Fibroblast of lung (primary cell): Measurements from ENCODE around the gene ESR2. TPM values are rescaled to one million over a fixed set of nuclear protein-coding genes. Genes with fewer than 3 reads are reported as not detected.

ENCODE experiments used
- DNase-seq, 2 donors: peaks; one replicate each; pipeline versions ENCODE4 v3.0.0 to v3.0.0-alpha.2; 2010; ENCODE audit warnings: low read depth in 2 of 2
- H2AFZ ChIP-seq: 2 replicates; pipeline ENCODE4 v1.5.1; 2012; ENCODE audit warnings: low read length, control low read depth, inconsistent platforms
- H3K27ac ChIP-seq: 2 replicates; pipeline ENCODE4 v1.5.1; 2011; ENCODE audit warnings: low read length, control low read depth; ENCODE audit not compliant: insufficient read depth
- H3K27me3 ChIP-seq: 2 replicates; pipeline ENCODE4 v1.5.1; 2011; ENCODE audit warnings: mild to moderate bottlenecking, low read length; ENCODE audit not compliant: control insufficient read depth, insufficient read depth
- H3K36me3 ChIP-seq: 2 replicates; pipeline ENCODE4 v1.5.1; 2011; ENCODE audit warnings: low read length; ENCODE audit not compliant: control insufficient read depth, insufficient read depth
- H3K4me1 ChIP-seq: 2 replicates; pipeline ENCODE4 v1.5.1; 2011; ENCODE audit warnings: low read length; ENCODE audit not compliant: control insufficient read depth, insufficient read depth; ENCODE audit errors: extremely low read depth
- H3K4me2 ChIP-seq: 2 replicates; pipeline ENCODE4 v1.5.1; 2011; ENCODE audit warnings: low read length, control low read depth; ENCODE audit not compliant: insufficient read depth; ENCODE audit errors: extremely low read depth
- H3K4me3 ChIP-seq, 4 experiments: fragments of 200-600 bp in 1 of 4; sonication (generic) in 1 of 4; replicated peaks in 1 of 4; 2 replicates each; pipeline ENCODE4 v1.5.1; 2011 to 2016; ENCODE audit warnings: low read length in 4 of 4, low read depth in 3 of 4, mild to moderate bottlenecking in 3 of 4, control low read depth in 2 of 4, inconsistent platforms in 1 of 4, mixed read lengths in 1 of 4; ENCODE audit not compliant: insufficient read depth in 1 of 4; ENCODE audit errors: control extremely low read depth in 1 of 4
- H3K79me2 ChIP-seq: 2 replicates; pipeline ENCODE4 v1.5.1; 2012; ENCODE audit warnings: mild to moderate bottlenecking, low read length, inconsistent platforms; ENCODE audit not compliant: control insufficient read depth, insufficient read depth
- H3K9ac ChIP-seq: 2 replicates; pipeline ENCODE4 v1.5.1; 2011; ENCODE audit warnings: mild to moderate bottlenecking, low read length, control low read depth; ENCODE audit not compliant: insufficient read depth
- H3K9me3 ChIP-seq: 2 replicates; pipeline ENCODE4 v1.5.1; 2012; ENCODE audit warnings: low read depth, low read length; ENCODE audit not compliant: control insufficient read depth, insufficient read depth
- H4K20me1 ChIP-seq: 2 replicates; pipeline ENCODE4 v1.5.1; 2011; ENCODE audit warnings: low read length; ENCODE audit not compliant: control insufficient read depth, insufficient read depth; ENCODE audit errors: extremely low read depth
- CTCF ChIP-seq, 2 donors: IDR thresholded peaks in 1 of 2; conservative IDR thresholded peaks in 1 of 2; 1 replicate in 1 of 2; 2 replicates in 1 of 2; pipeline ENCODE4 v1.5.1; 2011 to 2012; ENCODE audit warnings: low read length in 2 of 2, control low read depth in 1 of 2, inconsistent platforms in 1 of 2, low read depth in 1 of 2, mild to moderate bottlenecking in 1 of 2
- EZH2 ChIP-seq: IDR thresholded peaks from 2 replicates; pipeline ENCODE4 v1.5.1; 2012; ENCODE audit warnings: low read length, control low read depth, mild to moderate bottlenecking; ENCODE audit errors: missing control alignments
- polyA plus RNA-seq, 2 donors: library from polyadenylated mRNA; depleted of rRNA in 1 of 2; stranded (reverse) in 1 of 2; unstranded in 1 of 2; fragments of >200 nt; gene quantifications; 2 replicates each; pipeline ENCODE4 v1.2.1, GENCODE V29; 2011 to 2012; ENCODE audit warnings: missing spikeins in 1 of 2
- total RNA-seq: library from RNA; depleted of rRNA; stranded (reverse); fragments of >200 nt; gene quantifications from 2 replicates; pipeline ENCODE4 v1.2.1, GENCODE V29; 2014

The ESR2 gene
- total and polyA plus RNA-seq, 2 donors (not counting 1 experiment from before 2014, with no cell fraction given): 0.02 to 0.66 TPM

- no peaks in the 10 kb centered on the region for H4K20me1 ChIP-seq
Observed at GRCh38 chr14:64232095-64232838, 61.9 kb downstream of the ESR2 start.

GRCh38 chr14:64229489-64229888 lies 64.7 kb downstream of the ESR2 start:
- Histone ChIP-seq H3K27ac (no peak overlapping the region), H3K4me3 (no peak overlapping the region), H3K27me3 (no peaks in the 10 kb centered on the region), H3K4me2 (no peak overlapping the region), H3K79me2 (no peaks in the 10 kb centered on the region), H3K9ac (no peak overlapping the region), H3K4me1 (peaks cover 16% of the 10 kb centered on the region), H4K20me1 (no peaks in the 10 kb centered on the region), H3K9me3 (no peaks in the 10 kb centered on the region), H3K36me3 (no peaks in the 10 kb centered on the region), H2AFZ (no peak overlapping the region)
- TF ChIP-seq CTCF (conservative IDR thresholded peaks at IDR 0.05 in 1 of 2, IDR thresholded peaks at IDR 0.05 in 1 of 2; ENCODE audit: low read depth in 1 of 2, low read length in 2 of 2) (no peak), EZH2 (no peak)
- DNase-seq: no peak

More at GRCh38 chr14:64232095-64232838, 61.9 kb downstream of the ESR2 start:
- Histone ChIP-seq H3K4me1 (peaks cover 16% of the 10 kb centered on the region), H3K9me3 (no peaks in the 10 kb centered on the region), H3K79me2 (no peaks in the 10 kb centered on the region), H3K27me3 (peaks cover 9% of the 10 kb centered on the region), H3K9ac (peak overlapping the region; percentile 10), H3K27ac (peak overlapping the region; percentile 76), H3K4me2 (peak overlapping the region; percentile 70), H3K4me3 (no peak overlapping the region), H2AFZ (peak overlapping the region; percentile 20), H3K36me3 (no peaks in the 10 kb centered on the region)
- DNase-seq: peak; percentile 92 to 98
- TF ChIP-seq CTCF (conservative IDR thresholded peaks at IDR 0.05 in 1 of 2, IDR thresholded peaks at IDR 0.05 in 1 of 2; ENCODE audit: low read depth in 1 of 2, low read length in 2 of 2) (no peak), EZH2 (no peak)

- H3K9me3 ChIP-seq: no peaks in the 10 kb centered on the region
- no peak overlapping the region for H3K27ac ChIP-seq
- peaks cover 9% of the 10 kb centered on the region for H3K4me1 ChIP-seq
- H3K4me3 ChIP-seq: no peak overlapping the region
- no peaks in the 10 kb centered on the region for H4K20me1 ChIP-seq
- no peaks in the 10 kb centered on the region for H3K27me3 ChIP-seq
- no peaks in the 10 kb centered on the region for H3K79me2 ChIP-seq
- no peak overlapping the region for H2AFZ ChIP-seq
- H3K9ac ChIP-seq: no peak overlapping the region
- H3K4me2 ChIP-seq: no peak overlapping the region
- DNase-seq: no peak
- no peak for TF ChIP-seq EZH2
- TF ChIP-seq CTCF (conservative IDR thresholded peaks at IDR 0.05 in 1 of 2, IDR thresholded peaks at IDR 0.05 in 1 of 2; ENCODE audit: low read depth in 1 of 2, low read length in 2 of 2): no peak
- no peaks in the 10 kb centered on the region for H3K36me3 ChIP-seq
Observed at GRCh38 chr14:64227856-64228255, 66.3 kb downstream of the ESR2 start.
